Naive thymus-derived CD4-positive, alpha-beta T cell (primary cell): ENCODE data around the gene ZNHIT6. TPM values are rescaled to one million over a fixed set of nuclear protein-coding genes. Genes with fewer than 3 reads are reported as not detected.
A peak's percentile ranks its signal among the peaks of the same experiment; 100 is the strongest.
"Not testable (repeated sequence)": the region's sequence is repeated elsewhere in the genome, so short reads cannot be mapped to it uniquely, and the experiment has no call there.

Experiments
- ATAC-seq: fragments of 150-1000 bp; cut with Tn5 transposase; 2 replicates; pipeline ENCODE4 v1.10.0; 2021; ENCODE audit warnings: mild to moderate bottlenecking, moderate library complexity
- CTCF ChIA-PET: fragments of 350-600 bp; sonication (Branson Sonifier 250); formaldehyde crosslinking; loops from one replicate; lab custom pipeline; 2021; ENCODE audit warnings: antibody characterized with exemption; lab: Charles Lee
- POLR2A ChIA-PET: fragments of 350-600 bp; sonication (Branson Sonifier 250); formaldehyde crosslinking; loops from one replicate; lab custom pipeline; 2021; ENCODE audit warnings: antibody characterized with exemption, inconsistent platforms; lab: Charles Lee
- DNase-seq, 9 donors: peaks; one replicate each; pipeline versions ENCODE4 v3.0.0 to v3.0.0-alpha.2; 2020 to 2022; ENCODE audit warnings: mixed read lengths in 1 of 9
- H3K27ac ChIP-seq: one replicate; pipeline ENCODE4 v1.7.0; 2013; ENCODE audit warnings: mild to moderate bottlenecking, low read depth, low read length, moderate library complexity
- H3K27me3 ChIP-seq, 2 donors: one replicate each; pipeline ENCODE4 v1.7.0; 2013; ENCODE audit warnings: low read length in 2 of 2, mild to moderate bottlenecking in 2 of 2, moderate library complexity in 2 of 2; ENCODE audit not compliant: control insufficient read depth in 2 of 2, insufficient read depth in 2 of 2
- H3K36me3 ChIP-seq, 3 experiments: 1 replicate in 2 of 3; 2 replicates in 1 of 3; pipeline ENCODE4 v1.7.0; 2013; ENCODE audit warnings: low read length in 3 of 3, mild to moderate bottlenecking in 3 of 3, moderate library complexity in 1 of 3; ENCODE audit not compliant: insufficient read depth in 3 of 3, control insufficient read depth in 2 of 3
- H3K4me1 ChIP-seq, 2 donors: one replicate each; pipeline ENCODE4 v1.7.0; 2013; ENCODE audit warnings: low read length in 2 of 2, mild to moderate bottlenecking in 2 of 2, moderate library complexity in 1 of 2; ENCODE audit not compliant: control insufficient read depth in 2 of 2, insufficient read depth in 2 of 2
- H3K4me3 ChIP-seq: 2 replicates; pipeline ENCODE4 v1.7.0; 2013; ENCODE audit warnings: mild to moderate bottlenecking, low read length
- H3K9me3 ChIP-seq, 3 experiments: 1 replicate in 2 of 3; 2 replicates in 1 of 3; pipeline ENCODE4 v1.7.0; 2013; ENCODE audit warnings: low read length in 3 of 3; ENCODE audit not compliant: control insufficient read depth in 2 of 3
- H3K27ac Mint-ChIP-seq, 9 donors: one replicate each; pipeline ENCODE4 v1.8.0; 2020 to 2022; ENCODE audit warnings: mixed read lengths in 9 of 9, mild to moderate bottlenecking in 8 of 9, moderate library complexity in 5 of 9, inconsistent platforms in 2 of 9
- H3K27me3 Mint-ChIP-seq, 5 donors: one replicate each; pipeline ENCODE4 v1.8.0; 2021 to 2022; ENCODE audit warnings: mixed read lengths in 5 of 5, mild to moderate bottlenecking in 1 of 5
- H3K36me3 Mint-ChIP-seq, 5 donors: one replicate each; pipeline ENCODE4 v1.8.0; 2020 to 2022; ENCODE audit warnings: mixed read lengths in 5 of 5, mild to moderate bottlenecking in 3 of 5, inconsistent platforms in 1 of 5
- H3K4me1 Mint-ChIP-seq, 7 donors: one replicate each; pipeline ENCODE4 v1.8.0; 2020 to 2022; ENCODE audit warnings: mixed read lengths in 7 of 7, mild to moderate bottlenecking in 3 of 7, inconsistent platforms in 1 of 7
- H3K4me3 Mint-ChIP-seq, 10 donors: one replicate each; pipeline ENCODE4 v1.8.0; 2020 to 2022; ENCODE audit warnings: mild to moderate bottlenecking in 10 of 10, mixed read lengths in 10 of 10, moderate library complexity in 6 of 10, inconsistent platforms in 2 of 10
- H3K9me3 Mint-ChIP-seq, 11 donors: one replicate each; pipeline ENCODE4 v1.8.0; 2020 to 2022; ENCODE audit warnings: mixed read lengths in 11 of 11, mild to moderate bottlenecking in 4 of 11, inconsistent platforms in 1 of 11, moderate library complexity in 1 of 11
- intact Hi-C, 2 donors: fragments of 100-400 bp; cut with micrococcal nuclease; formaldehyde crosslinking; loops; one replicate each; pipeline ENCODE4 v1.15.1; 2023
- polyA plus RNA-seq, 2 donors: library from polyadenylated mRNA; unstranded; fragments of 300-500 nt; fragmentation: Illumina TruSeq; gene quantifications; one replicate each; pipeline ENCODE4 v1.2.3, GENCODE V29; 2021
- total RNA-seq, 6 experiments: library from RNA in 5 of 6; stranded (reverse) in 5 of 6; gene quantifications; 1 replicate in 5 of 6; 2 replicates in 1 of 6; pipeline ENCODE4 v1.2.3 and lab custom pipeline; 2021 to 2026

The ZNHIT6 gene
- total and polyA plus RNA-seq, 7 experiments from 2014 or later: 13.8 to 22.2 (median 20.4) TPM

DNA sequence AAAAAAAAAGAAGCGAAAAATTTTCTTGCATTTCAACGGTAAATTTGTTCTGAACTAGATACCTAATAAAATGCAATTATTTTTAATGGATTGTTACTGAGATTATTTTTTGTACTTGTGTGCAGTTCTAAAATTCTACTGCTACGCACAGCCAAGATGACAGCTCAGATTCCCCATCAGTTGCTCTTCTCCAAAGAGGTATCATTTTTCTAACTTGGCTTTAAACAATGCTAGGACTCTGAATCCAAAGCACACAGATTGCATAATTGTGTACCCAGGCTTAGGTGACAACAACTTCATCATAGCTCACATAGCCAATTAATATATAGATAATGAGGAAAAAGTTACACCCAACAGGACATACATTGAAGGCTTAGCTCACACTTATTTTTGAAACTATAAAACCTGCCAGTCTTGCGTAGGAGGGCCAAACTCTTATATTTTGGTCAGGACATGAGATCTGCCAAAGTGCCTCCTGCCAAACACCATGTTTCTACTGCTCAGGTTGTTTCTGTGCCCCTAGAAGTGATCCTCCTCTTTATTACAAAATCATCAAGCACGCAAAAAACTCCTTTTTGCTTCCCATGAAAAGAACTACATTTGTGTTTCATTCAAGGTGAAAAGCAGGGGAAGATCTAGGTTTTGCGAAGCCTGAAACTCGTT lies 10.6 kb upstream of the ZNHIT6 start:
- Mint-ChIP-seq H3K4me3 (no peak overlapping the region), H3K36me3 (peaks cover 0 to 12% (median 3%) of the 10 kb centered on the region in 5 donors), H3K27ac (no peak overlapping the region), H3K9me3 (peaks cover 7 to 36% (median 16%) of the 10 kb centered on the region in 11 donors), H3K27me3 (peaks cover 5 to 26% (median 13%) of the 10 kb centered on the region in 5 donors), H3K4me1 (peaks cover 0 to 4% (median 0%) of the 10 kb centered on the region in 7 donors)
- Histone ChIP-seq H3K4me3 (no peak overlapping the region), H3K9me3 (no peaks in the 10 kb centered on the region), H3K36me3 (no peaks in the 10 kb centered on the region), H3K27ac (no peak overlapping the region), H3K4me1 (no peaks in the 10 kb centered on the region), H3K27me3 (no peaks in the 10 kb centered on the region)
- ChIA-PET POLR2A (no interaction called here), CTCF (no interaction called here)
- ATAC-seq (no peak), DNase-seq (no peak)
- intact Hi-C loops: no loop called here

DNA sequence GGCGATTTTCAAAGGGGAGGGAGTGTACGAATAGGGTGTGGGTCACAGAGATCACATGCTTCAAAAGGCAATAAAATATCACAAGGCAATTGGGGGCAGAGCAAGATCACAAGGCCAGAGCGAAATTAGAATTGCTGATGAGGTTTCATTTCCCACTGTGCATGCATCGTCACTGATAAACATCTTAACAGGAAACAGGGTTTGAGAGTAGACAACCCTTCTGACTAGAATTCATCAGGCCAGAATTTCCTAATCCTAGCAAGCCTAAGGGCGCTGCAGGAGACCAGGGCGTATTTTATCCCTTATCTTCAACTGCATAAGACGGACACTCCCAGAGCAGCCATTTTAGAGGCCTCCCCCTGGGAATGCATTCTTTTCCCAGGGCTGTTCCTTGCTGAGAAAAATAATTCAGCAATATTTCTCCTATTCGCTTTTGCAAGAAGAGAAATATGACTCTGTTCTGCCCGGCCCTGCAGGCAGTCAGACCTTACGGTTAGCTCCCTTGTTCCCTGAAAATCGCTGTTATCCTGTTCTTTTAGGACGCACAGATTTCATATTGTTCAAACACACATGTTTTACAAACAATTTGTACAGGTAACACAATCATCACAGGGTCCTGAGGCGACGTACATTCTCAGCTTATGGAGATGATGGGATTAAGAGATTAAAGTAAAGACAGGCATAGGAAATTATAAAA lies 6.3 kb upstream of the ZNHIT6 start:
- H3K27me3 Mint-ChIP-seq: peaks cover 0 to 18% (median 8%) of the 10 kb centered on the region in 5 donors
- H3K9me3 ChIP-seq, H3K27ac ChIP-seq, H3K36me3 ChIP-seq, CTCF ChIA-PET, intact Hi-C loops, H3K4me3 ChIP-seq, H3K36me3 Mint-ChIP-seq, H3K27me3 ChIP-seq, POLR2A ChIA-PET, DNase-seq, H3K4me1 Mint-ChIP-seq, ATAC-seq, H3K4me1 ChIP-seq, H3K27ac Mint-ChIP-seq, H3K4me3 Mint-ChIP-seq: not testable (repeated sequence)
- peaks cover 0 to 17% (median 8%) of the 10 kb centered on the region in 11 donors for H3K9me3 Mint-ChIP-seq

DNA sequence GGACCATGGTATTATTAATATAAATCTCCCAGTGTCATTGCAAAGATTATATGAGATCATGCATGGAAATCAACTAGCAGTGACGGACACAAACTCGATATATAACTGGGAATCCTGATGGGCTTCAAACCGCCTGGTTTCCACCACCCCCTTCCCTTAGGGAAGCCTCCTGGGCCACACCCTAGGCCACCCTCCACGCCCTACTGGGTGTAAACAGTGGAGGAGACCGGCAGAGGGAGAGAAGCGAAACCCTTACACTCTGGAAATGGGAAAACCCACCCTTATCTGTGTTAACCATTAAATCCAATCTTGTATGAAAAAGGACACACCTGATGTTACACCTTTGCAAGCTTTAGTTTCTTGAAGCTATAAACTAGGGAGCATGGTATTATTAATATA lies 595 bp upstream of the ZNHIT6 start:
- Histone ChIP-seq H3K4me1 (peaks cover 14 to 21% of the 10 kb centered on the region in 2 donors), H3K9me3 (no peaks in the 10 kb centered on the region), H3K27ac (peak overlapping the region; percentile 77), H3K36me3 (peaks cover 0 to 12% (median under 1%) of the 10 kb centered on the region in 3 experiments), H3K27me3 (no peaks in the 10 kb centered on the region), H3K4me3 (peak overlapping the region; percentile 90)
- H3K36me3 Mint-ChIP-seq: peaks cover 11 to 21% (median 17%) of the 10 kb centered on the region in 5 donors
- H3K27me3 Mint-ChIP-seq: peaks cover 0 to 3% (median 0%) of the 10 kb centered on the region in 5 donors
- ATAC-seq (no peak), DNase-seq (peak in 1 of 9 donors; percentile 3)
- CTCF ChIA-PET: interaction anchor here (0.8 to 1.5 kb wide), 3 partner anchors 9 to 16 kb away, joined by 3 to 6 read pairs (median 5); no protein-coding TSS in a partner anchor
- H3K4me1 Mint-ChIP-seq: peaks cover 5 to 26% (median 17%) of the 10 kb centered on the region in 7 donors
- H3K9me3 Mint-ChIP-seq: peaks cover 0 to 3% (median 0%) of the 10 kb centered on the region in 11 donors
- H3K4me3 Mint-ChIP-seq: no peak overlapping the region
- intact Hi-C loops: loop anchor here (1.0 to 10.0 kb wide), 18 partner anchors 14 to 1636 kb away; partner anchors contain the start of genes BCL10 (in 2 of the 2), C1orf52 (in 2 of the 2), HS2ST1 (in 2 of the 2) and SELENOF (in 2 of the 2)
- POLR2A ChIA-PET: interaction anchor here (1.0 to 1.5 kb wide), 8 partner anchors 8 to 1565 kb away, joined by 3 to 9 read pairs (median 4); partner anchors contain the start of genes BCL10, CTBS and PRKACB
- no peak overlapping the region for H3K27ac Mint-ChIP-seq

DNA sequence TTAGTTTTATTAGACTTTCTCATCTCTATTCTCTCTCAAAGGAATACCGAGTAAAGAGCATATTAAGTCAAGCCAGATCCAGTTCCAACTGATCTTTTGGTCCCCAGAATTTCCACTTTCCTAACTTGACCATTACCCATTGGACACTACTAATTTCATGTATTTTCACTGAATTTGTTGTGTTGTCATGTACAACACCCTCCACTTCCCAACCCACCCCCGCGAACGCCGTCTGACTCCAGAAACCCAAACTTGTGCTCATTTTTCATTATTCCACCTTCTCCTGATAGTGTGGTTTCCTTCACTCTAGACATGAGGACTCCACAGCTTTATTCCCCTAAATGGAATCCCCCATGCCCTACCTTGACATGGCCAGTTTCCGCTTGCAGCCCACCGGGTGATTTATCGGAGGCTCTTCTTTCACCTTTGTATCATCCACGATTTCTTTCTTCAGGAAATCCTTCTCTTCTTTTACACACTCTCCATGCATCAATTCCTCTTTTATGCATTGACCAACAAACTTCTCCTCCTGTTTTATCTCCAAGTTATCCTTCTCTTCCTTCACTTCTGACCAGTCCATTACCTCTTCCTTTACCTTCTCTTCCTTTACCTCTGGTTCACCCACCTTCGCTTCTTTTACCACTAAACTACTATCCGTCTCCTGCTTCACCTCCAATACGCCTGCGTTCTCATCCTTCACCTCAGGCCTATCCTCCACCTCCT lies 805 bp downstream of the ZNHIT6 start:
- H3K9me3 Mint-ChIP-seq: no peaks in the 10 kb centered on the region
- H3K9me3 ChIP-seq: no peaks in the 10 kb centered on the region
- H3K36me3 Mint-ChIP-seq: peaks cover 16 to 30% (median 23%) of the 10 kb centered on the region in 5 donors
- ATAC-seq: no peak
- no peak overlapping the region for H3K27ac Mint-ChIP-seq
- POLR2A ChIA-PET: interaction anchor here (1.5 kb wide), 1 partner anchor 9 kb away, joined by 9 read pairs; no protein-coding TSS in a partner anchor
- DNase-seq: peak in 1 of 9 donors; percentile 5
- H3K4me1 Mint-ChIP-seq: peaks cover 18 to 39% (median 22%) of the 10 kb centered on the region in 7 donors
- intact Hi-C loops: loop anchor here (5.0 to 10.0 kb wide), 6 partner anchors 130 to 1637 kb away; partner anchors contain the start of gene C1orf52 (in 1 of the 2)
- H3K36me3 ChIP-seq: peaks cover 0 to 18% (median 8%) of the 10 kb centered on the region in 3 experiments
- H3K4me3 ChIP-seq: peak overlapping the region; percentile 90
- no peaks in the 10 kb centered on the region for H3K27me3 Mint-ChIP-seq
- no peak overlapping the region for H3K4me3 Mint-ChIP-seq
- peaks cover 14 to 21% of the 10 kb centered on the region in 2 donors for H3K4me1 ChIP-seq
- CTCF ChIA-PET: interaction anchor here (1.5 kb wide), 1 partner anchor 15 kb away, joined by 6 read pairs; no protein-coding TSS in a partner anchor
- H3K27ac ChIP-seq: peak overlapping the region; percentile 77
- H3K27me3 ChIP-seq: no peaks in the 10 kb centered on the region

DNA sequence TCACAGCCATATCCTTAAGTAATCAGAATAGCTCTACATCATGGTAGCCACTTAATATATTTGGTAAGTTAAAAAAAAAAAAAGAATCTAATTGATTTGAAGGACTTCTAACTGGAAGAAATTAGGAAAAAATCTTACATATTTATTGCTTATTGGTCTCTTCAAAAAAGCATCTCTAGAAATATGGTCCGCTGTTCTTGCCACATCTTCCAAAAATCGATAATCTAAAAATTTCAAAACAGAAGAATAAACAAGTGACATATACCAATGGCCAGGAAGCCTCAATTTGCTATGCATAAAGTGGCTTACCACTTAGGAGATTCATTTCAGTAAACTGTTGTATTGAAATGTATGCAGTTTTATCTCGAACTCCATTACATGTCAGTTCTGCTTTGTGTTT lies 2.3 kb downstream of the ZNHIT6 start:
- no peaks in the 10 kb centered on the region for H3K9me3 Mint-ChIP-seq
- no peak overlapping the region for H3K27ac ChIP-seq
- no peak overlapping the region for H3K4me3 ChIP-seq
- H3K36me3 Mint-ChIP-seq: peaks cover 16 to 41% (median 27%) of the 10 kb centered on the region in 5 donors
- peaks cover 18 to 45% (median 26%) of the 10 kb centered on the region in 7 donors for H3K4me1 Mint-ChIP-seq
- POLR2A ChIA-PET: no interaction called here
- CTCF ChIA-PET: interaction anchor here (0.6 kb wide), 1 partner anchor 10 kb away, joined by 3 read pairs; no protein-coding TSS in a partner anchor
- ATAC-seq (no peak), DNase-seq (no peak)
- no peaks in the 10 kb centered on the region for H3K27me3 ChIP-seq
- intact Hi-C loops: loop anchor here (5.0 to 10.0 kb wide), 6 partner anchors 129 to 1639 kb away; partner anchors contain the start of gene C1orf52 (in 1 of the 2)
- peak overlapping the region in 2 of 9 donors; percentile 5 to 66 for H3K27ac Mint-ChIP-seq
- peak overlapping the region in 8 of 10 donors; percentile 24 to 75 (median 47) for H3K4me3 Mint-ChIP-seq
- peaks cover 0 to 32% (median 14%) of the 10 kb centered on the region in 3 experiments for H3K36me3 ChIP-seq
- H3K9me3 ChIP-seq: no peaks in the 10 kb centered on the region
- peaks cover 14 to 21% of the 10 kb centered on the region in 2 donors for H3K4me1 ChIP-seq
- no peaks in the 10 kb centered on the region for H3K27me3 Mint-ChIP-seq
